OCI-M1 (cell line): ENCODE measurements around the gene FCN1.
"Not testable (repeated sequence)": the region's sequence is repeated elsewhere in the genome, so short reads cannot be mapped to it uniquely, and the experiment has no call there.

Source experiments
- DNase-seq: peaks from one replicate; lab custom pipeline; 2025; lab: John Stamatoyannopoulos, UW

The FCN1 gene

GRCh38 chr9:134917431-134918373 lies at the start of gene FCN1:
TSS of gene FCN1 (minus strand) at chr9:134917912. CDS start at chr9:134917871, 41 bp downstream.
- DNase-seq, result no peak

DNA sequence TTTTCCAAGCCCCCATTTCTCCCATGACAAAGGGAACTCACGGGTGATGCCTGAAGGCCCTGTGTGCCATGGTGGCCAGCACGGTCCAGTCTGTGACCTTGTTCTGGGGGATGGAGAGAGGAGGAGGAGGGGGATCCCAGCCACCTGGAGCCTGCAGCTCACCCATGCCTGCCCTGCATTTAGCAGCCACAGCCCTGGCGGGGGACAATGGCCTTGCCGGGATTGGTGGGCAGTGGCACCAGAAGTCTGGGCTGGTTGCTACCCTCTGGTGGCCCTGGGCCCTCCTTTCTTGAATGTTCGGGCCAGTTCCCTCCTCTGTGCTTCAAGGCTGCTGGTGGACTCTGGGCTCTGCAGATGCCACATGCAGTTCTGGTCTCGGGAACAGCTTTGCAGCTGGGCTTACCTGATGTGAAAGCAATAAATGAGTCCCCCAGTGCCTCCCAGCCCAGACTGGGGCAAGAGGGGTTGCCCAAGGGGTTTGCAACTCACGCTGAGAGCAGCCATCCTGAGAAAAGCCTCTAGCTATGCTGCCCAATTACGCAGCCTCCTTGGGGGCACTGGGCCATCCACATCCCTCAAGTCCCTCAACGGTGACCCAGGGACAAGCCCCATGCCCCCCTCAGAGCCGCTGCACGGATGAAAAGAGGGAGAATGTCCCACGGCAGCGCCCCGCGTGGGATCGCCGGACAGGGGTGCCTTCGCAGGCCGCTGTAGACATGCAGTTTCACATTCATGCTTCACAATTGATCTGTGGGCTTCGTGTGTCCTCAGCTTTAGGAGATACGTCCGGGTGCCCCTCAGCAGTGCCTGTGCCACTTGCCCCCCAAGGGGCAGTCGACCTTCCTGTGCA lies 49.2 kb upstream of the FCN1 start:
- no peak for DNase-seq

- no peak for DNase-seq
Observed at GRCh38 chr9:134966270-134966669, 48.6 kb upstream of the FCN1 start.

- no peak for DNase-seq
Observed at GRCh38 chr9:134965851-134966250, 48.1 kb upstream of the FCN1 start.

DNA sequence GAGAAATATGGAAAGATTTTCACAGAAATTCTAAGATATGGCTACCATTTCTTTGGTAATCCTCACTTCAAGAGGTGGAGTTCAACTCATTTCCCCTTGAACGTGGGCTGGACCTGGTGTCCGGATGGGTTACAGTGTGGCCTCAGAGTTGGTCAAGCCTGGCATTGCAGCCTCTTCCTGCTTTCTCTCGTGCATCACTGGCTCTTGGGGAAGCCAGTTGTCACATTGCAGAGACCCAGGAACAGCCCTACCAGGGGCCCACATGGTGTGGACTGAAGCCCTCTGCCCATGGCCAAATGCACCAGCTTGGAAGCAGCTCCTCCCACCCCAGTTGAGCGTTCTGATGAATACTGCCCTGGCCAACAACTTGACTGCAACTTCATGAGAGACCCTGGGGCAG lies 47.7 kb upstream of the FCN1 start:
- DNase-seq, result no peak

DNA sequence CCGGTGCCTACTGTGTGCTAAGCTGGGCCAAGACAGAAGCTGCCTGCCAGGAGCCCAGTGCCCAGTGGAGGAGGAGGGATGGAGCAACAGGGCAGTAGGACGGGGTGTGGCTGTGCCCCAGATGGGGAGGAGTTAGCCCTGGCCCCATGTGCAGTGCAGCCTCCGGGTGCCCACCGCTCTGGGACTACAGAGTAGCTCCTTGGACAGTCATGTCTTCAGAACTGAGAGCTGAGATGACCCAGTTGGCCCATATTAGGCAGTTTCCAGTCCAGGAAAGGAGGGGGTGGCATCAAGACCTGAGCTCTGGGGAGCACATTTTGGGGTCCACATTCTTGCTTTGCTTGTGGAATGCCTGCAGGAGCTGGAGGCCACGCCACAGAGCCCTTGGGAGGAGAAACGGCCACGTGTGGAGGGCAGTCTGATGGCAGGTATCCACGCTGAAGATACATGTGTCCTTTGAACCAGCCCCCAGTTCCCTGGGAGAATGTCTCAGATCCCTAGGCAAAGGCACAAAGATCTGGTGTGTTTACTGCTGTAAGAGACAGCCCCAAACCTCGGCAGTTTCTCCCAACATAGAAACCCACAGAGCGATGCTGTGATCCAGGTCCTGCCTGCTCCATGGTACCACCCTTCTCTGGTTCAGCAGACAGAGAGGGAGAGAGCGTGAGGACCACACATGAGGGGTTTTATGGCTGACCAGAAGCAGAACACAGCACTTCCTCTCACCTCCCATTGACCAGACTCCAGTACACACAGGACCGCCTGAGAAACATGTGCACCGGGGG lies 46.8 kb upstream of the FCN1 start:
- no peak for DNase-seq

DNA sequence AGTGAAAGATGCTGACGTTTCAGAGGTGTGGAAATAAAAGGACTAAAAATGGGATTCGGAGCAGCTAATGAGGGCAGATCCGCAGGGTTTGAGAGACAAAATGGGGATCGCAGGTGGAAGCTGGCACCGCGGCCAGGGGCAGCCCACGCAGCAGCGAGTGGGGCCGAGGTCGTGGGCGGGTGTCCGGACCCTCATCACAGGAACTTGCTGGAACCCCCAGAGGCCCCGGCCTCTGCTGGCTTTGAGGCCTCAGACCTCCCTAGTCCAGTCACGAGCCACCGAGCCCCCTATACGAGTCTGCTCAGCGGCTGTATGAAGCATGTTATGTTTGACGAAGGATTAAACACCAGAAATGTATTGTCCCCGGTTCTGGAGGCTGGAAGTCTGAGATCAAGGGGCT lies 45.8 kb upstream of the FCN1 start:
- DNase-seq, result no peak

- no peak for DNase-seq
Observed at GRCh38 chr9:134962973-134963364, 45.3 kb upstream of the FCN1 start.

DNA sequence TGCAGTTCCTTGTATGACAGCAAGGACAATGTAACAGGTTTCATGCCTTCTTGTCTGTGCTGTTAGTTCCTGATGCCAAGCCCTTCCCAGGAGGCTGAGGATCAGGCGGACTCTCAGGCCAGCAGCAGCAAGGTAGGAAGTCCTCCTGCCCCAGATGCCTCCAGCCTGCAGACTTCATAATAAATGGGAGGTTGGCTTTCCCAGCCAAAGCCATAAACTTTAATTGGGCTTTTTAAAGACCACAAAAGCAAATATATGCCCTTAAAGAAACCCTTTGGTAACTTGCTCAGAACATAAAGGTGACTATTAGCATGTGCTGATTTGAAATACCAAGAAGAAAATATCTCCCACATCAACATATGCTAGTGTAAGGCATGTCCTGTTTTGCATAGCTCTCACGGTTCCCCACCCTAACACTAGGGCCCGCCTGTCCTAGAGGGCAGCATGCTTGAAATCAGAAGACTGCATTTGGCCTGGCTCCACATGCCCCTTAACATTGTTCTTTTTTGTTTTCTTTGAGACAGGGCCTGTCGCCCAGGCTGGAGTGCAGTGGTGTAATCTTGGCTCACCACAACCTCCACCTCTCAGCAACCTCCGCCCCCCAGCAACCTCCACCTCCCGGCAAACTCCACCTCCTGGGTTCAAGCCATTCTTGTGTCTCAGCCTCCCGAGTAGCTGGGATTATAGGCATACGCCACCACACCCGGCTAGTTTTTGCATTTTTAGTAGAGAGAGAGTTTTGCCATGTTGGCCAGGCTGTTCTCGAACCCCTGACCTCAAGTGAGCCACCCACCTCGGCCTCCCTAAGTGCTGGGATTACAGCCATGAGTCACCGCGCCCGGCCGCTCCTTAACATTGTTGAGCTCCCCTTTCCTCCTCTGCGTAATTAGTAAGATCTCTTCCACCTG lies 44.6 kb upstream of the FCN1 start:
- no peak for DNase-seq

DNA sequence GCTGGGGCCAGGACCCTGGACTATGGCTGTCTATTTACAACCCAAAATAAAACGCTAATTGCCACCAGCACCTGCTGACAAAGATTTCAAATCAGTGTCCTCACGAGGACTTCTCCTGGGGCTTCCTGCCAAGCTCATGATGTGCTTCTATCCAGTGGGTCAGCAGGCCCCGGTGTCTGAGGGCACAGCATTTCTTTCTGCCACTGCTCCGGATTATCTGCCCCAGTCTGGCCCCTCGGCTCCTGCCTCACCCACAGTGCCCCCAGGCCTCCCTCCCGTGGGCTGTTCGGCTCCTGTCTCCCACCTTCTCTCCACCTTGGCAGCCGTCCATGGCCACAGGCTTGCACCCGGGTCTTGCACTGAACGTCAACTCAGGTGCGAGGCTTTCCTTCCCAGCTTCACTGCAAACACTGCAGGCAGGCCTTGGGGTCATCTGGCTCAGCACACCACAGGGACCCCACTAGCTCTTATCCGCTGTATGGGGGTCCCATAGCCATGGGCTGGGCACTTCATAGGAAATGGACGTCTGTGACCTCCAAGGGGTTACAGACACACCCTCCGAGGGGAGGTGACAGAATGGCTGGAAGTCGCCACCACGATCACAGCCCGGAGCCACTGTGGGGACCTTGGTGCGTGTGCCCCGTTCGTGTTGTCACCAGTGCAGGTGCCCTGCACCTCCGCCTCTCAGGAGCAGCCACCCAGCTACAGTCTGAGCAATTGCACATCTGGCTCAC lies 43.8 kb upstream of the FCN1 start:
- DNase-seq, result no peak

DNA sequence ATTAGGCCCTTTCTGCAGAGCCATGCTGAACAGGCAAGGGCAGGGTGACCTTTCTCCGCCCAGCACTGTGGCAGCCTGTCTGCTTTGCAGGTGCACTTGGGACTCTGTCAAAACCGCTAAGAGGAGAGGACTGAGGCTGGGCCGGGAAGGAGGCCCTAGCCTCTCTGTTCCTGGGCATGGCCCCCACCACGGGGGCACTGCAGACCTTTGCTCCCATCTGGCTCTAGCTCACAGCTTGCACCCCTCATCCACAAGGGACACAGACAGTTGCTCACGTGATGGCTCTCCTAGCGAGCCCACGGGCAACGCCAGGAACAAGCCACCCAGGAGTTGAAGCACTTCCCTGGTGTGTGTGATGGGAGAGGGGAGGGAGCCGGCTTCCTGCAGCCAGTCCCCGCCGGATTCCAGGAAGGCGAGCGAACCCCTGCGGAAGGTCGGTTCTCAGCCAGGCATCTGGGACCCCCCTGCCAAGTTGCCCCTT lies 43.0 kb upstream of the FCN1 start:
- DNase-seq, result no peak

DNA sequence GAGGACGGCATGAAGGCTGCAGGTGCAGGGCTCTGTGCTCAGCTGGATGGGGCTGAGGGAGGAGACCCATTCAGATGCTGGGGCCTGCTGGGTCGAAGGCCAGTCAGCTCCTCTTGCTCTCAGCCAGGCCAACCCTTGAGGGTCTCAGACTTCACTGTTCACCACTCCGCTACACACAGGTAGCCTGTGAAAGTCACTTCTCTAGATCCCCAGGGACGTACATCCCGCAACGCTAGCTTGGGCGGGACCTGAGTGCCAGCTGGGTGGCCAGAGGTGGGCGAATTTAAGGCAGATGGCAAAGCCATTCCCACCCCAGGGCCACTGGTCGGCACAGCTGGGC lies 42.2 kb upstream of the FCN1 start:
- DNase-seq, result no peak

DNA sequence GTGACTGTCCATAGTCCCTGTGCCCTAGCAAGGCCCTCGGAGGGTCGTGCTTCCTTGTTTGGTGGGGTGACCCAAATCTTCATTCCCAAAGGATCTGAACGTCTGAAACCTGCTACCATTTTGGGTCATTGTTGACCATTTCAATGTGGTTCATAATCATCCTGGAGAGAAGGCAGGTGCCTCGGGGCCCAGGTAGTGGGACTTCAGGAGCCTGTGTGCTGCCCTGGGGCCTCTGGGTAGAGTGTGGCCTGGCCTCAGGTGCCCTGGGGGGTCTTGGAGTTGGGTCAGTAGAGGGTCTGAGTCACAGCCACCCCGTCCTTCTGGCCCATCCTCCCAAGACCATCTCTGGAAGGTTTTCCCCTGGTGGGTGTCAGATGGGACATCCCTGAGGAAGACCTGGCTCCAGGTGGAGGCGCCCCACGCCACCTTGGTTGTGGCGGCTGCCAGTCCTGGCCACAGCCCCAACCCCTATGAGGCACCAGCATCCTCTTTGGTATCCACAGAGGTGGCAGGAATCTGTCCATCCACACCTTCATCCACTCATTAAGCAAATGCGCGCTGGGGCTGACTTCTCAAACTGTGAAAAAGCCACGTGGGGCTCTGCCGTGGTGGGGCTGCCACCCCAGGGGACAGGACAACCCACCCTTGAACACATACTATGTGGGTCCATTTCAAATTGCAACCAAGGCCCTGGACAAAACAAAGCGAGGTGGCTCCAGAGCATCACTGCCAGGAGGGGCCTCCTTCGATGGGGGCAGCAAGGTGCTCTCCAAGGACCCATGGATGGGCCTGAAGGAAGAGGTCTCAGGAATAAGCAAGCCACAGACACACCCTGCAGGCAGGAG lies 41.6 kb upstream of the FCN1 start:
- DNase-seq, result no peak

DNA sequence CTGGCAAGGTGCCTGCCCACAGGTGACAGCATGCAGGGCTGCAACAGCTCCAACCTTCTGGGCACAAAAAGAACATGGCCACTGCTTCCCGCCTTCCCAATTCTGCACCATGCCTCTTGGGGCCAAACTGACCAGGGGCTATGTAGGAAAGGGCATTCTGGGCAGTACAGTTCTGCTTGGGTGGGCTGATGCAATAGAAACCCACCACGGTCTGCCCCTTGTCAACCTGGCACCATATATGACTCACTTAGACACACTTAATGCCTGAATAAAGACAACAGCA lies 40.2 kb upstream of the FCN1 start:
- no peak for DNase-seq

- no peak for DNase-seq
Observed at GRCh38 chr9:134957165-134957944, 39.6 kb upstream of the FCN1 start.

DNA sequence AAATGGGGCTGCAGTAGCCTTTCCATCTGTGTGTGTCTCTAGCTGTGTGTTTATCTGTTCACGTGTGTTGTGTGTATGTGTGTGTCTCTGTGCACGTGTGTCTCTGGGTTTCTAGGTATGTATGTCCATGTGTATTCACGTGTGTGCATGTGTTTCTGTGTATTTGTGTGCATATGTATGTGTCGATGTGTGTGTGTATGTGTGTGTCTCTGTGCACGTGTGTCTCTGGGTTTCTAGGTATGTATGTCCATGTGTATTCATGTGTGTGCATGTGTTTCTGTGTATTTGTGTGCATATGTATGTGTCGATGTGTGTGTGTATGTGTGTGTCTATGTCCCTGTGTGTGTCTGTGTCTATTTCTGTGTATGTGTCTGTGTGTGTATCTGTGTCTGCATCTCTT lies 38.7 kb upstream of the FCN1 start:
- DNase-seq, result not testable (repeated sequence)

- DNase-seq, result no peak
Observed at GRCh38 chr9:134955801-134956200, 38.1 kb upstream of the FCN1 start.

- DNase-seq, result no peak
Observed at GRCh38 chr9:134955156-134955555, 37.4 kb upstream of the FCN1 start.

- no peak for DNase-seq
Observed at GRCh38 chr9:134951994-134952393, 34.3 kb upstream of the FCN1 start.
